ENCODE results near the gene RPH3AL.
"Not testable (repeated sequence)": the region's sequence is repeated elsewhere in the genome, so short reads cannot be mapped to it uniquely, and the experiment has no call there.

RPH3AL gene

DNA sequence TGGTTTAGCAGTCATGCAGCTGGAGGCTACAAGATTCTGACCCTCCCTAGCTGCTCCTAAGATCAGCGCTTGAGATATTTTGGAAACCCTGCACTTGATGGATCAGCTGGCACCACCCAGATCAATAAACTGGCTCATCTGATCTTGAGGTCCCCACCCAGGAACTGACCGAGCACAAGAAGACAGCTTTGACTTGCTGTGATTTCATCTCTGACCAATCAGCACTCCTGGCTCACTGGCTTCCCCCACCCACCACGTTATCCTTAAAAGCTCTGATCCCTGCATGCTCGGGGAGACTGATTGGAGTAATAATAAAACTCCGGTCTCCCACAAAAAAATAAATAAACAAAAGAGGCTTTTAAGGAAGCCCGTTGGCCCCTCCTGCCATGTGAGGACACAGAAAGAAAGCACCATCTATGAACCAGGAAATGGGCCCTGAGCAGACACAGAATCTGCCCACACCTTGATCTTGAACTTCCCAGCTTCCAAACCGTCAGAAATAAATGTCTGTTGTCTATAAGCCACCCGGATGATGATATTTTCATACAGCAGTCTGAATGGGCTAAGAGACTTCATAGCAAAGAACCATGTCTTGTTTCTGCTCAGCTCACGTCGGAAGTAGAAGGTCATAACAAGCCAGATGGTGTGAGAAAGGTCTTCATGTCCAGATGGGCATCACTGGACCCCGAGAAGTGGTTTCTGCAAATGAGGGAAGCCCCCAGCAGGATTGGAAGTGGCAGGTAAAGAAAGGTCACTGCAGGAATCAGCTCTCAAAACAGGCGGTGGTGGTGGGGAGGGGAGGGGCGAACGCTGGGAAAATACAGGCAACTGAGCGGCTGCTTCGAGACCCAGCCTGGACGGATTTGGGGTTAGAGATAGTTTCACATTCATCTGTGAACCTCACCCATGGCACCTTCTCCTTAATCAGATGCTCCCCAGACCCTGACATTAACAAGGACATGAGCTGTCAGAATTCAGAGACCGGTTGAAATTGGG lies 19.8 kb upstream of the RPH3AL start:
- Mint-ChIP-seq H3K36me3 (ENCODE audit: insufficient read depth) (peaks cover 7% of the 10 kb centered on the region), H3K9me3 (no peaks in the 10 kb centered on the region), H3K4me1 (ENCODE audit: low read depth in 2 of 2) (peaks cover 2 to 12% of the 10 kb centered on the region in 2 donors), H3K4me3 (no peak overlapping the region), H3K27me3 (no peaks in the 10 kb centered on the region), H3K27ac (peak overlapping the region in 1 of 2 donors; percentile 83)
- ATAC-seq (replicated peaks) (no peak), DNase-seq (no peak)

- DNase-seq (no peak), ATAC-seq (replicated peaks) (no peak)
These were observed 19.0 kb upstream of the RPH3AL start for GRCh38 chr17:371583-371982.

DNA sequence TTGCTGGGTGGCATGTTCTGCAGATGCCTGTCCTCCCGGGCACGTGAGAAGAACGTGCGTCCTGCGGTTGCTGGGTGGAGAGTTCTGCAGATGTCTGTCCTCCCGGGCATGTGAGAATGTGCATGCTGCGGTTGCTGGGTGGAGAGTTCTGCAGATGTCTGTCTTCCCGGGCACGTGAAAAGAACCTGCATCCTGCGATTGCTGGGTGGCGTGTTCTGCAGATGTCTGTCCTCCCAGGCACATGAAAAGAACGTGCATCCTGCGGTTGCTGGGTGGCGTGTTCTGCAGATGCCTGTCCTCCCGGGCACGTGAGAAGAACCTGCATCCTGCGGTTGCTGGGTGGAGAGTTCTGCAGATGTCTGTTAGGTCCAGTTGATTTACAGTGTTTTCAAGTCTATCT lies 15.0 kb upstream of the RPH3AL start:
- DNase-seq; H3K9me3 Mint-ChIP-seq; H3K27me3 Mint-ChIP-seq; H3K36me3 Mint-ChIP-seq (ENCODE audit: insufficient read depth); ATAC-seq (replicated peaks): not testable (repeated sequence)
- Mint-ChIP-seq H3K4me1 (ENCODE audit: low read depth in 2 of 2) (peaks cover 10 to 27% of the 10 kb centered on the region in 2 donors), H3K4me3 (peak overlapping the region in 1 of 2 donors; percentile 32), H3K27ac (peak overlapping the region in 1 of 2 donors; percentile 67)

More at GRCh38 chr17:371583-371982, 19.0 kb upstream of the RPH3AL start:
- H3K4me3 Mint-ChIP-seq = no peak overlapping the region
- no peaks in the 10 kb centered on the region for H3K9me3 Mint-ChIP-seq
- H3K27ac Mint-ChIP-seq = no peak overlapping the region
- H3K27me3 Mint-ChIP-seq = no peaks in the 10 kb centered on the region
- H3K4me1 Mint-ChIP-seq (ENCODE audit: low read depth in 2 of 2) = peaks cover 7 to 10% of the 10 kb centered on the region in 2 donors
- H3K36me3 Mint-ChIP-seq (ENCODE audit: insufficient read depth) = peaks cover 7% of the 10 kb centered on the region

GRCh38 chr17:366657-367615 lies 14.3 kb upstream of the RPH3AL start:
- Mint-ChIP-seq H3K27ac (peak overlapping the region in 1 of 2 donors; percentile 46), H3K4me1 (ENCODE audit: low read depth in 2 of 2) (peaks cover 8 to 27% of the 10 kb centered on the region in 2 donors), H3K4me3 (peak overlapping the region; percentile 31 to 61)
- DNase-seq; H3K27me3 Mint-ChIP-seq; H3K9me3 Mint-ChIP-seq; ATAC-seq (replicated peaks); H3K36me3 Mint-ChIP-seq (ENCODE audit: insufficient read depth): not testable (repeated sequence)

GRCh38 chr17:364766-365165 lies 12.2 kb upstream of the RPH3AL start:
- H3K4me1 Mint-ChIP-seq (ENCODE audit: low read depth in 2 of 2) = peaks cover 8 to 27% of the 10 kb centered on the region in 2 donors
- H3K36me3 Mint-ChIP-seq (ENCODE audit: insufficient read depth) = no peaks in the 10 kb centered on the region
- peaks cover 0 to 6% of the 10 kb centered on the region in 2 donors for H3K27me3 Mint-ChIP-seq
- no peak for DNase-seq
- H3K9me3 Mint-ChIP-seq = no peaks in the 10 kb centered on the region
- no peak for ATAC-seq (replicated peaks)
- H3K4me3 Mint-ChIP-seq = peak overlapping the region; percentile 2 to 7
- no peak overlapping the region for H3K27ac Mint-ChIP-seq

- Mint-ChIP-seq H3K27ac (peak overlapping the region in 1 of 2 donors; percentile 45), H3K36me3 (ENCODE audit: insufficient read depth) (no peaks in the 10 kb centered on the region), H3K4me3 (peak overlapping the region in 1 of 2 donors; percentile 7), H3K4me1 (ENCODE audit: low read depth in 2 of 2) (peaks cover 8 to 27% of the 10 kb centered on the region in 2 donors), H3K9me3 (no peaks in the 10 kb centered on the region), H3K27me3 (peaks cover 0 to 6% of the 10 kb centered on the region in 2 donors)
- ATAC-seq (replicated peaks) (no peak), DNase-seq (no peak)
These were observed 11.7 kb upstream of the RPH3AL start for GRCh38 chr17:364308-364707.

- DNase-seq (no peak), ATAC-seq (replicated peaks) (no peak)
- Mint-ChIP-seq H3K9me3 (no peaks in the 10 kb centered on the region), H3K27me3 (peaks cover 0 to 6% of the 10 kb centered on the region in 2 donors), H3K4me3 (no peak overlapping the region), H3K27ac (no peak overlapping the region), H3K36me3 (ENCODE audit: insufficient read depth) (no peaks in the 10 kb centered on the region), H3K4me1 (ENCODE audit: low read depth in 2 of 2) (peaks cover 8 to 22% of the 10 kb centered on the region in 2 donors)
These were observed 10.1 kb upstream of the RPH3AL start for GRCh38 chr17:362721-363120.

GRCh38 chr17:360092-360750 lies 7.6 kb upstream of the RPH3AL start:
- Mint-ChIP-seq H3K27ac (no peak overlapping the region), H3K27me3 (peaks cover 0 to 4% of the 10 kb centered on the region in 2 donors), H3K9me3 (peaks cover 0 to 2% of the 10 kb centered on the region in 2 donors), H3K4me3 (no peak overlapping the region), H3K4me1 (ENCODE audit: low read depth in 2 of 2) (peaks cover 4 to 18% of the 10 kb centered on the region in 2 donors), H3K36me3 (ENCODE audit: insufficient read depth) (no peaks in the 10 kb centered on the region)
- ATAC-seq (replicated peaks) = no peak
- no peak for DNase-seq

DNA sequence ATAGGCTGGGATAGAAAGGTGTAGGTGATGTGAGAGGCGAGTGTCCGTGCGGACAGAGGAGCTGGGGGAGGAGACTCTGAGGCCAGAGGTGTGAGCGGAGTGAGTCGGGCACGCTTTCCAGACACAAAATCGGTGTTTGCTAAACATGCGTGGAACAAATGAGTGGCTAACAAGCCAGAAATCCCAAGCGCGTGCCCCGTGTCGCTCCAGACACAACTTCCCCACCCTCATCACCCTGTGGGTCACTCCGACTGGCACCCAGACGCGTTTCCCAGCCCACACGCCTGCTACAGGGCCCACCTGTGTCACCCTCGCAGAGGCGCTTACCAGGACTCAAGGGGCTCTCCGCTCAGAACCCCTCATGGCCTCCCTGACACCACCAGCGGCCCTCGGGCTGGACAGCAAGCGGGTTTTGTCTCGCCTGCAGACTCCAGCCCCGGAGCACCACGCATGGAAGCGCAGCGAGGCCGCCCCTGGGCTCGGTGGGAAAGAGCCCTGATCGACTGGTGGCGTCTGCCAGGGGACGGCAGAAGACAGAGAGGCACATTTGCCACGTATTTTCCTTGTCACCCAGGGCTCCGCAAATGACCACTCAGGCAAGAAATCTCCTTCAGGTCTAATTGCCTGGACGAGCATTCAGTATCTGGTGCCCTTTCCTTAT lies 6.0 kb upstream of the RPH3AL start:
- DNase-seq = no peak
- Mint-ChIP-seq H3K27ac (peak overlapping the region in 1 of 2 donors; percentile 35), H3K36me3 (ENCODE audit: insufficient read depth) (no peaks in the 10 kb centered on the region), H3K4me3 (no peak overlapping the region), H3K4me1 (ENCODE audit: low read depth in 2 of 2) (peaks cover 5 to 8% of the 10 kb centered on the region in 2 donors), H3K9me3 (peaks cover 0 to 2% of the 10 kb centered on the region in 2 donors), H3K27me3 (no peaks in the 10 kb centered on the region)
- ATAC-seq (replicated peaks) = no peak

- ATAC-seq (replicated peaks) (no peak), DNase-seq (no peak)
- Mint-ChIP-seq H3K27me3 (no peaks in the 10 kb centered on the region), H3K4me3 (no peak overlapping the region), H3K4me1 (ENCODE audit: low read depth in 2 of 2) (peaks cover 5 to 8% of the 10 kb centered on the region in 2 donors), H3K36me3 (ENCODE audit: insufficient read depth) (no peaks in the 10 kb centered on the region), H3K9me3 (peaks cover 0 to 2% of the 10 kb centered on the region in 2 donors), H3K27ac (peak overlapping the region in 1 of 2 donors; percentile 35)
These were observed 5.0 kb upstream of the RPH3AL start for GRCh38 chr17:357644-358043.

DNA sequence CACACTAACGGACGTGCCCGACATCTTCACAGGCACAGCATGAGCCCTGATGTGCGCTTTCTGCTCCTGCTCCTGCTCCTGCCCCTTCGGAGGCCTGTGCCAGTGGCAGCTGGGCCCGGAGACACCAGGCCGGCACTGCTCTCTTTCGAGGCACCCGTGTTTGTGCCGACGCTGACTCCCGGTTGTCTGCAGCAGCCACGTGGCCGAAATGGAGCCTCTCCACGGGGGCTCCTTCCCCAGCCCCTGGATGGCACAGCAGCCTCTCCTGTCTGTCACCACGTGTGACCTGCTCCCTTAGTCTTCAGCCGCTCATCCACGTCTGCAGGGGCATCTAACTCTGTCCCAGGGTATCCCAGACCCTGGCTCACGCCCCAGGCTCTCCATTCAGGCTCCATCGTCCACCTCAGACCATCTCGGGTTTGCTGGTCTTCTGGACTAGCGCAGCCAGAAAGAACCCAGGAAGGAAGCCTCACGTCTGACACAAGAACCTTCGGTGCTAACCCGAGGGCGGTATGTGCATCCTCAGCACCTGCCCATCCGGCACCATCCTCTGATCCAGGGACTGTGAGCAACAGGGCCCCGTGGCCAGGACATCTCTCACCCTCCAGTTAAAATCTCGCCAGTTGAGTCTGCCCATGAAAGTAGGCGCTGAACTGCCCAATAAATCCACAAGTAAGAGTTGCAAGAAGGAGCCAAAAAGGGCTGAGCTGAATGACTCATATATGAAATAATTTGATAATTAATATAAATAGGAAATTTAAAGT lies 4.2 kb upstream of the RPH3AL start:
- peak overlapping the region in 1 of 2 donors; percentile 30 for H3K27ac Mint-ChIP-seq
- ATAC-seq (replicated peaks) (no peak), DNase-seq (no peak)
- H3K27me3 Mint-ChIP-seq = no peaks in the 10 kb centered on the region
- H3K9me3 Mint-ChIP-seq = peaks cover 0 to 2% of the 10 kb centered on the region in 2 donors
- H3K4me3 Mint-ChIP-seq = no peak overlapping the region
- peaks cover 5 to 8% of the 10 kb centered on the region in 2 donors for H3K4me1 Mint-ChIP-seq (ENCODE audit: low read depth in 2 of 2)
- no peaks in the 10 kb centered on the region for H3K36me3 Mint-ChIP-seq (ENCODE audit: insufficient read depth)

Data from effector memory CD8-positive, alpha-beta T cell (primary cell).